HL-60 (cell line): Measurements from ENCODE around the gene PPP2R5E.

Source experiments
- CTCF ChIP-seq: IDR thresholded peaks from one replicate; pipeline ENCODE4 v1.5.1; 2011; ENCODE audit warnings: low read length, control low read depth, inconsistent platforms; ENCODE audit not compliant: insufficient read depth
- REST ChIP-seq: IDR thresholded peaks from 2 replicates; pipeline ENCODE4 v1.6.1; 2012; ENCODE audit warnings: low read depth; ENCODE audit not compliant: insufficient replicate concordance

GRCh38 chr14:63545431-63545830 lies 2.3 kb upstream of the PPP2R5E start:
- TF ChIP-seq REST, result no peak
- no peak for TF ChIP-seq CTCF
